ENCODE results near the gene P4HA3.

The P4HA3 gene

GRCh38 chr11:74318241-74318932, 6.9 kb upstream of the P4HA3 start:
- DNase-seq (ENCODE audit: low read depth in 2 of 2) = no peak

DNA sequence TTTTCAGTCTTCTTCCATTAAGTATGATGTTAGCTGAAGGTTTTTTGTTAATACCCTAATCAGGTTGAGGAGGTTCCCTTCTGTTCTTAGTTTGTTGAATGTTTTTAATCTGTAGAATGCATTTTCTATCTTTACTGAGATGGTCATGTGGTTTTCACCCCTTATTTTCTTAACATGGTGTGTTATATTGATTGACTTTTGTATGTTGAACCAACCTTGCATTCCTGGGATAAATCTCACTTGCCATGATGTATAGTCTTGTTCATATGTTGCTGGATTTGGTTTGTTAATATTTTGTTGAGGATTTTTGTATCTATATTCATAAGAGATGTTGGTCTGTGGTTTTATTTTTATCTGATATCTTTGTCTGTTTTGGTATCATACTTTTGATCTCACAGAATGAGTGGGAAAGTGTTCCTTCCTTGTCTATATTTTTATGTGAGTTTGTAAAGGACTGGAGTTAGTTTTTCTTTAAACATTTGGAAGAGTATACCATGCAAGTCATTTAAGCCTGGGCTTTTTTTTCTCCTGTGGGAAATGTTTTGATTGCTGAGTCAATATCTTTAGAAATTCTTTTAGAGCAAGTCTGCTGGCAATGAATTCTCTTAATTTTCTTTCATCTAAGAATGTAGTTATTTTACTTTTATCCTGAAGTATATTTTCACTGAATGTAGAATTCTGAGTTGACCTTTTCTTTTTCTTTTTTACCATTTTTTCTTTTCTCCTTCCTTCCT, 5.5 kb upstream of the P4HA3 start:
- no peak for DNase-seq (ENCODE audit: low read depth in 2 of 2)

GRCh38 chr11:74312326-74312725, 886 bp upstream of the P4HA3 start:
- DNase-seq (ENCODE audit: low read depth in 2 of 2) = no peak

- no peak for DNase-seq (ENCODE audit: low read depth in 2 of 2)
Observed at GRCh38 chr11:74310857-74311256, 583 bp downstream of the P4HA3 start.

DNA sequence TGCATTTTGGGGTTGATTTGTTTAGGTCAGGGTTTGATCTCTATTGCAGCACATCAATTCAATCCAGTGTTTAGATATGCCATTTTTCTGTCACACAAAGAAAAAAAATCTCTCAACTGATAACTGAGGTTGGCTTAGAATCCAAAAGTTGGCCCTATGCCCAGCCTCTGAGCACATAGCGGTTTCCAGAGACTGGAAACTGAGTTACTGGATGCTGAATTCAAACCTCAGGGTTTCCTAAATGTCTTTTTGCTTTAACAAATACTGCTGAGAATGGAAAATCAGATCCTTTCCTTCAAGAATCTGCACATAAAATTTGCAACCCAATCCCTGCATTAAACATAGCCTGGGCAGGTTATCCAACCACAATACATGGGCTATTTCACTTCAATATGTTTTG, 4.0 kb downstream of the P4HA3 start:
- DNase-seq (ENCODE audit: low read depth in 2 of 2) = no peak

- no peak for DNase-seq (ENCODE audit: low read depth in 2 of 2)
Observed at GRCh38 chr11:74306435-74307175, 4.8 kb downstream of the P4HA3 start.

- DNase-seq (ENCODE audit: low read depth in 2 of 2) = no peak
Observed at GRCh38 chr11:74299015-74299414, 12.4 kb downstream of the P4HA3 start.

DNA sequence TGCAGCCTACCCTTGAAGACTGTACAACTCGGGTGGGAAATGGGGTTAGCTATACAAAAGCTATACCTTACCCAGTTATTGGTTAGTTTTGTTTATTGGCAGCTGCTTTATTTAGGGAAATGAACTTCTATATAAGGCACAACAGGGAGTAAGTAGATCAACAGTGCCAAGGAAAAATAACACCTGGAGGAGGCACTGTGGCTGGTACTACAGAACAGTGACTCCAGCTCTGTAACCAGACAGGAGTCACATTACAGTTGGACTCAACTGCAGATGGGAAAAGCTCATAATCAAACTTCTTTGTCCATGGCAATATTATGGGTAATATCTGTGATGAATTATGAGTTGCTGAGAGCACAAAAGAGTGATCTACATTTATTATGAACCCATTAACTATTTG, 14.0 kb downstream of the P4HA3 start:
- no peak for DNase-seq (ENCODE audit: low read depth in 2 of 2)

DNA sequence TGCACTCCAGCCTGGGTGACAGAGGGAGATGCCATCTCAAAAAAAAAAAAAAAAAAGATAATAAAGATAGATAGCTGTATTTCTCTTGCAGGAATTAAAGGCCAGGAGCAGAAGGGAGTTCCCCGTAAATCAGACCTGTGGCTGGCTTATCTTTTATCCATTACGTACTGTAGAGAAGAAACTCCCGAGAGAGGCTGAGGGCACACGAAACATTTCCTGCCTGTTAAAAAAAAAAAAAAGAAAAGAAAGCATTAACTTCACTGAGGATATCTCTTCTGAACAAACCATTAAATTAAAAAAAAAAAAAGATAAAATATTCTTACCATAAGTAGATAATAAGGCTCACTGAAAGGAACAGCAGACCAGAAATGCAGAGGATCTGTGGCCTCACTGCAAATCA, 22.5 kb downstream of the P4HA3 start:
- no peak for DNase-seq (ENCODE audit: low read depth in 2 of 2)

DNA sequence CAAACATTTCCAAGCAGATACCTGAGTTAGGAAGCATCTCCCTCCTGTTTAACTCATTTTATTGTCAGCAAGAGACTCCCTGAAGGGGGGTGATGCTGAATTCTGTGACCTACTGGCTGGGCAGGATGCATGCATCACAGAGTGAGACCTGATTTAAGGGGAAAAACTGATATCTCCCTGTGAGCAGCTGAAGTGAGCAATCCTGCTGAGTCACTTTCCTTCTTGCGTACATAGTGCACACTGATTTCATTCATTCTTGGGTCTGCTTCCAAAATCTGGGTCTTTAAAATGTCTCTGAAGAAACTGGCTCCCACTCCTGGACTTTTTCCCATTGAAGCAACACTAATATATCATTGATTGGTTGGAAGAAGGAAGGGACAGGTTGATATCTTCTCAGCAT, 23.3 kb downstream of the P4HA3 start:
- no peak for DNase-seq (ENCODE audit: low read depth in 2 of 2)

- DNase-seq (ENCODE audit: low read depth in 2 of 2) = no peak
Observed at GRCh38 chr11:74284466-74284865, 27.0 kb downstream of the P4HA3 start.

GRCh38 chr11:74283580-74284180, 27.8 kb downstream of the P4HA3 start:
- DNase-seq (ENCODE audit: low read depth in 2 of 2) = no peak

GRCh38 chr11:74282914-74283371, 28.5 kb downstream of the P4HA3 start:
- no peak for DNase-seq (ENCODE audit: low read depth in 2 of 2)

GRCh38 chr11:74282421-74282820, 29.0 kb downstream of the P4HA3 start:
- DNase-seq (ENCODE audit: low read depth in 2 of 2) = no peak

GRCh38 chr11:74280494-74280893, 30.9 kb downstream of the P4HA3 start:
- no peak for DNase-seq (ENCODE audit: low read depth in 2 of 2)

- no peak for DNase-seq (ENCODE audit: low read depth in 2 of 2)
Observed at GRCh38 chr11:74279256-74279655, 32.2 kb downstream of the P4HA3 start.

DNA sequence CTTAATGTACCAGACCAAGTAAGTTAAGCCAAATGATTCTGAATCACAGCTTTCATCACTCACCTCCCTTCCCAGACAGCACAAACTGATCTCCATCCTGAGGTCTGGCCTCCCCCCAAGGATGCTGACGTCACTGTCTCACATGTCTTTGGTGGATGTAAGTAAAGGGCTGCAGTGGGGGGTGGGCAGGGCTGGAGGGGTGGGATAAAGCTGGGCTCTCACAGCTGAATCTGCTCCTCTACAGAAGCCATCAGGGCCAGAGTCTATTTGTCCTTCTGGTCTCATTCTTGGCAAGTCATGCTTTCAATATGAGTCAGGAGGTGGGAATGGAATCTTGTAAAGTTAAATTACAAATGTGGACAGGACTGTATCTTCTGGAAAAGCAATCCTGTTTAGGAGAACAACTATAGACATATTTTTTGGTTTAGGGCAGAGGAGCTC, 32.7 kb downstream of the P4HA3 start:
- DNase-seq (ENCODE audit: low read depth in 2 of 2) = no peak

- DNase-seq (ENCODE audit: low read depth in 2 of 2) = no peak
Observed at GRCh38 chr11:74278103-74278502, 33.3 kb downstream of the P4HA3 start.

GRCh38 chr11:74276581-74276980, 34.9 kb downstream of the P4HA3 start:
- no peak for DNase-seq (ENCODE audit: low read depth in 2 of 2)

- DNase-seq (ENCODE audit: low read depth in 2 of 2) = no peak
Observed at GRCh38 chr11:74272276-74272675, 39.2 kb downstream of the P4HA3 start.

DNA sequence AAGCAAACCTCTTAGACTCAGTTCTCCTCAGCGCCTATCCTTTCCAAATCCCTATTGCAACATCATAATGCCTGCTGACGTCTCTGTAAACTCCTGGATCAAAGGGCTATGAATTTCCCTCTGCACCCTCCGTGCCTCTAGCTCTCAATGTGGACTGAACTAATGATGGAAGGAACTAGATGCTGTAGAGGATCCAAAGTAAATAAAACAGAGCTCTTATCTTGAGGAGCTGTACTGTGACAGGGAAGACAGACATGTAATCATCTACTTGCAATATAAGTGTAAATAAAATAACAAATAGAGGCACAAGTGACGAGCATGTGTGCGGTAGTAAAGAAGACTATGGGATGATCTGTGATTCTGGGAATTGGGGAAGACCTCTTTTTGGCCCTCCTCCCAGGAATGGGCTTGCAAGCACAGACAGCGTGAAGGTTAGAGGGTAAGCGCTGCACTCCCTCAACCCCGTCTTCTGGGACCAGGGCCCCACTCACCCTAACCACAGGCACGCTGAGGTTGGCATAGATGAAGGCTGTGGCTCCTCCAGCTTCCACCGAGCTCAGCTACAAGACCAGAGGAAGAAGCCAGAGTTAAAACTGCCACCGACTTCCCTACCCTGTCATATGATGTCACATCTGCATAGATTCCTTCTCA, 42.2 kb downstream of the P4HA3 start:
- DNase-seq (ENCODE audit: low read depth in 2 of 2) = no peak

DNA sequence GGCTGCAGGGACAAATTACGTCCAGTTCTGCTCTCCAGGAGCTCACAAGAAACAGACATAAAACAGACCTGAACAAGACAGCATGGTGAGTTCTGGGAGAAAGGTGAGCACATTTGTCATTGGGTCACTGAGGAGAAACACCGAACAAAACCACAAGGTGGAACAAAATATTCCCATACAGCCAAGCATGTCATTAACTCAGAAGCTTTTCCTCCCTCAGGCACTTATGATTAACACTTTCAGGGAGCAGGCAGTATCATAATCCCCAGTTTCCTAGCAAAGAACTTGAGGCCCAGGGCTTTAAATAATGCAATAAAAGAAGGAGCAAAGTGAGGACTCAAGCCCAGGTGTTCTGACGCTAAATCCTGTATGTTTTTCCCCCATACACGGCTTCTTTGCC, 43.0 kb downstream of the P4HA3 start:
- DNase-seq (ENCODE audit: low read depth in 2 of 2) = no peak

Data from stimulated activated CD8-positive, alpha-beta memory T cell treated with anti-CD3 and anti-CD28 coated beads, Interleukin-15, amount 100 ng/mL, for 4 hours (primary cell).